OCI-LY3 (cell line): Measurements from ENCODE around the gene MACROD2.
A peak's percentile ranks its signal among the peaks of the same experiment; 100 is the strongest.

Experiments
- H2AFZ ChIP-seq: fragments of 200-600, 300-600 bp; shearing (Covaris generic); 2 replicates; pipeline ENCODE4 v1.6.0; 2014; ENCODE audit warnings: antibody characterized with exemption, low read depth, low read length
- H3K27ac ChIP-seq: fragments of 200-600, 300-600 bp; sonication (generic); 2 replicates; pipeline ENCODE4 v1.5.1; 2014; ENCODE audit warnings: mild to moderate bottlenecking, low read length, moderate library complexity, mixed read lengths
- H3K27me3 ChIP-seq: fragments of 200-600, 300-600 bp; sonication (generic); 2 replicates; pipeline ENCODE4 v1.6.1; 2014; ENCODE audit warnings: low read depth, low read length, mixed read lengths
- H3K36me3 ChIP-seq: fragments of 200-600, 300-600 bp; sonication (generic); replicated peaks from 2 replicates; pipeline ENCODE3; 2014; ENCODE audit warnings: low read depth, low read length, mixed read lengths
- H3K4me1 ChIP-seq: fragments of 300-600, 200-600 bp; sonication (generic); 2 replicates; pipeline ENCODE4 v1.6.1; 2014; ENCODE audit warnings: low read length, mixed read lengths
- H3K4me2 ChIP-seq: fragments of 200-600, 300-600 bp; sonication (generic); 2 replicates; pipeline ENCODE4 v1.6.1; 2014; ENCODE audit warnings: low read length, mixed read lengths
- H3K4me3 ChIP-seq: fragments of 300-600, 200-600 bp; sonication (generic); 2 replicates; pipeline ENCODE4 v1.5.1; 2014; ENCODE audit warnings: antibody characterized with exemption, mild to moderate bottlenecking, low read length, moderate library complexity
- H3K79me2 ChIP-seq: fragments of 300-600, 200-600 bp; shearing (Covaris generic); 2 replicates; pipeline ENCODE4 v1.6.1; 2014; ENCODE audit warnings: mild to moderate bottlenecking, low read length, mixed read lengths
- H3K9ac ChIP-seq: fragments of 300-600, 200-600 bp; shearing (Covaris generic); 2 replicates; pipeline ENCODE4 v1.6.0; 2014; ENCODE audit warnings: mild to moderate bottlenecking, low read length, moderate library complexity
- H3K9me3 ChIP-seq: fragments of 200-600, 300-600 bp; shearing (Covaris generic); 2 replicates; pipeline ENCODE4 v1.6.1; 2014; ENCODE audit warnings: low read length, mixed read lengths; ENCODE audit not compliant: insufficient read depth
- H4K20me1 ChIP-seq: fragments of 200-600, 300-600 bp; sonication (generic); 2 replicates; pipeline ENCODE4 v1.6.1; 2016; ENCODE audit warnings: low read length, mixed read lengths; ENCODE audit not compliant: insufficient read depth
- CTCF ChIP-seq: fragments of 200-600, 300-600 bp; sonication (generic); IDR thresholded peaks from 2 replicates; pipeline ENCODE4 v1.5.1; 2014; ENCODE audit warnings: antibody characterized with exemption, low read length, low read depth
- EZH2phosphoT487 ChIP-seq: fragments of 200-600 bp; shearing (Covaris generic); IDR thresholded peaks from 2 replicates; pipeline ENCODE4 v1.6.1; 2018; ENCODE audit warnings: antibody characterized with exemption, mixed run types, low read depth

MACROD2 gene

DNA sequence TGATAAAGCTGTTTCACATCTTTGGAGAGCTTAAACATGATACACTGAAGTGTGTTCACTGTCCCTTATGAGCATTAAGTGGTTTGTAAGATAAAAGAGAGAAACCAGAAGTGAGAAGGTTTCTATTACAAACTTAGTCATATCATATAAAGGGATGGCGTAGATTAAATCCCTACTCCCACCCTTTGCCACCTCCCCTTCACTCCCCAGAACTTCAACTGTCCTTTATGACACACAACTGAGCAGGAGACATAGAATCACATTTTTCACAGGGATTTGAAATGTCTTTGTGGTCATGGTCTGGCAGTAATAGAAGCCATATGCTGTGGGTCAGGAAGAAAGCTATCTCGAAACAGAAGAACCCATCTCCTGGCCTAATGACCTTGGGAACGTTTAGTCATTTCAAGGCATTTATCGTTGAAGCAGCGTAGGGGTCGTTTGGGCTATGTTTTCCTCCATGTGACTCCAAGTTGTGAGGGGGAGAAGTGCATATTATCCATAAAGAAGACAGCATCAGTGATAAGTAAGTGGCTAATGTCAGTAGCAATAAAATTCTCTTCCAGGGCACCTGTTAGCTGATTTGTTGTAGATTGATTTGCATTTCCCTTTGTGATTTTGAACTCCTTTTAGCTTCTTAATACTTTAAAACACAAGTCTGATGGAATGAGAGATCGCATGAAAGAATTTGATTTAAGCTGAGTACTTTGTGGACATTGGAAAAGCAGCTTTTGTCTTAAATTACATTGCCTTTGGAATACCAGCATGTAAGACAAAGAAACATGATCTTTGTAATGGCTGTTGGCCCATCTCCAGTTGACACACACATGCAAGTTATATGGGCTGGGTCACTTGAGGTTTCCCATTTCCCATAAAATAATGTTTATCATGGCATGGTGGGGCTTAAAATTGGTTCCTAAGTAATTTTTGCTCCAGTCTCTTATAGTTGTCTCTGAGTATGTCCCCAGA lies 843.6 kb downstream of the MACROD2 start:
- Histone ChIP-seq H2AFZ (no peak overlapping the region), H3K27me3 (peaks cover 80% of the 10 kb centered on the region), H4K20me1 (peaks cover 13% of the 10 kb centered on the region; the same call in 1 of the 2 replicates), H3K79me2 (no peaks in the 10 kb centered on the region), H3K4me3 (no peak overlapping the region), H3K9ac (no peak overlapping the region), H3K4me2 (peak overlapping the region; percentile 53), H3K36me3 (no peaks in the 10 kb centered on the region), H3K9me3 (no peaks in the 10 kb centered on the region), H3K4me1 (peaks cover 18% of the 10 kb centered on the region), H3K27ac (no peak overlapping the region)
- peak; percentile 63; the same call in 1 of the 2 replicates for TF ChIP-seq EZH2phosphoT487
- no peak for TF ChIP-seq CTCF

- TF ChIP-seq EZH2phosphoT487 (no peak), CTCF (no peak)
- H3K36me3 ChIP-seq, result no peaks in the 10 kb centered on the region
- H3K9me3 ChIP-seq, result no peaks in the 10 kb centered on the region
- no peak overlapping the region for H3K4me3 ChIP-seq
- no peak overlapping the region for H3K9ac ChIP-seq
- H3K4me1 ChIP-seq, result no peaks in the 10 kb centered on the region
- H3K27me3 ChIP-seq, result peaks cover 71% of the 10 kb centered on the region
- no peak overlapping the region for H3K27ac ChIP-seq
- 0 out of 2 replicates have a peak, but pooled peaks cover 2% of the 10 kb centered on the region for H4K20me1 ChIP-seq
- H3K4me2 ChIP-seq, result no peak overlapping the region
- no peak overlapping the region for H2AFZ ChIP-seq
- H3K79me2 ChIP-seq, result no peaks in the 10 kb centered on the region
Observed at GRCh38 chr20:14845199-14846160, 850.2 kb downstream of the MACROD2 start.

DNA sequence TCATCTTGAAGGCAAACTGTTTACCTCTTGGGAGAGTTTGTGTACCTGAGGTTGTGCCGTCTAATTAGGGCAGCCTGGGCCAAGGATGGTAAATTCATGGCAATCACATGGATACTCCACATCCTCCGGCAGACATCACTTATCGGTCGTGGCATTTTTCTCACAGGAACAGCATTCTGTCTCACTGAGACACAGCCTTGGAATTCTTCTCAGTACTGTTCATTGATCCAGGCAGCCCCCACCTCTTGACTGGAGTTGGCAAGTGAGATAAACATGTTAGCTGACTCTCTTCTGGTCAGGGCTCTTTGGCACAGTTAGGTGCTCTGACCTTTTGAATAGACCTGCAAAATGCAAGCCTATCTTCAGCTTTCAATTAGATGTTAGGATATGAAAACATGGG lies 853.5 kb downstream of the MACROD2 start:
- H3K27ac ChIP-seq, result no peak overlapping the region
- TF ChIP-seq CTCF, result no peak
- no peak for TF ChIP-seq EZH2phosphoT487
- H3K36me3 ChIP-seq, result no peaks in the 10 kb centered on the region
- H4K20me1 ChIP-seq, result no peaks in the 10 kb centered on the region
- H3K4me1 ChIP-seq, result peaks cover 8% of the 10 kb centered on the region
- H3K9ac ChIP-seq, result no peak overlapping the region
- H2AFZ ChIP-seq, result no peak overlapping the region
- H3K27me3 ChIP-seq, result peaks cover 51% of the 10 kb centered on the region
- H3K9me3 ChIP-seq, result no peaks in the 10 kb centered on the region
- no peak overlapping the region for H3K4me3 ChIP-seq
- H3K79me2 ChIP-seq, result no peaks in the 10 kb centered on the region
- H3K4me2 ChIP-seq, result no peak overlapping the region
